K562 (cell line): ENCODE measurements around the gene ZZZ3. TPM values are rescaled to one million over a fixed set of nuclear protein-coding genes. Genes with fewer than 3 reads are reported as not detected.

Source experiments
- ARID1B ChIP-seq: fragments of 450-650 bp; IDR thresholded peaks from 2 replicates; pipeline ENCODE4 v1.6.1; 2016; ENCODE audit warnings: antibody characterized with exemption, mild to moderate bottlenecking, inconsistent platforms
- CC2D1A ChIP-seq: fragments of 450-650 bp; IDR thresholded peaks from 2 replicates; pipeline ENCODE4 v1.6.1; 2017; ENCODE audit warnings: mild to moderate bottlenecking
- EHMT2 ChIP-seq: fragments of 450-650 bp; IDR thresholded peaks from 2 replicates; pipeline ENCODE4 v1.6.1; 2018; ENCODE audit warnings: antibody characterized with exemption
- FIP1L1 ChIP-seq: fragments of 200-400 bp; formaldehyde crosslinking; IDR thresholded peaks from 2 replicates; pipeline ENCODE4 v1.6.1; 2018; ENCODE audit warnings: mild to moderate bottlenecking, low read depth, low read length; ENCODE audit not compliant: poor library complexity, severe bottlenecking
- FOXK2 ChIP-seq, 2 experiments: fragments of 450-650 bp; IDR thresholded peaks in 1 of 2; conservative IDR thresholded peaks in 1 of 2; 2 replicates each; pipeline ENCODE4 v1.6.1; 2016; ENCODE audit warnings: low read depth in 2 of 2, mild to moderate bottlenecking in 1 of 2
- NR3C1 ChIP-seq: sonication (generic); formaldehyde crosslinking; IDR thresholded peaks from 2 replicates; pipeline ENCODE4 v1.8.1; 2022; ENCODE audit warnings: missing genetic modification reagents
- PATZ1 ChIP-seq: fragments of 250-450 bp; sonication (Bioruptor Pico); IDR thresholded peaks from 2 replicates; pipeline ENCODE4 v1.5.0; 2020; ENCODE audit warnings: mild to moderate bottlenecking, borderline replicate concordance
- PRMT5 ChIP-seq: sonication (generic); formaldehyde crosslinking; IDR thresholded peaks from 2 replicates; pipeline ENCODE4 v1.5.0; 2020; ENCODE audit warnings: missing genetic modification reagents
- RAD21 ChIP-seq, 2 experiments: fragments of 250-450 bp in 1 of 2; fragments of 450-650 bp in 1 of 2; sonication (Bioruptor Pico) in 1 of 2; formaldehyde crosslinking in 1 of 2; IDR thresholded peaks in 1 of 2; conservative IDR thresholded peaks in 1 of 2; 2 replicates each; pipeline versions ENCODE4 v1.4.0 to v1.8.0; 2020 to 2022; ENCODE audit warnings: mild to moderate bottlenecking in 2 of 2, moderate library complexity in 1 of 2
- SMARCB1 ChIP-seq: IDR thresholded peaks from 2 replicates; pipeline ENCODE4 v1.6.1; 2011; ENCODE audit warnings: improper control_type of control experiment, low read depth; ENCODE audit not compliant: insufficient read length
- THRA ChIP-seq: fragments of 450-650 bp; IDR thresholded peaks from 2 replicates; pipeline ENCODE4 v1.6.1; 2017; ENCODE audit warnings: mild to moderate bottlenecking, moderate library complexity
- ZNF133 ChIP-seq: fragments of 250-450 bp; sonication (Bioruptor Pico); IDR thresholded peaks from 2 replicates; pipeline ENCODE4 v1.4.0; 2020; ENCODE audit warnings: mild to moderate bottlenecking
- ZNF263 ChIP-seq: sonication (generic); formaldehyde crosslinking; IDR thresholded peaks from 2 replicates; pipeline ENCODE4 v1.8.0; 2022; ENCODE audit warnings: mild to moderate bottlenecking, missing genetic modification reagents, borderline replicate concordance
- ZNF507 ChIP-seq: conservative IDR thresholded peaks from 2 replicates; pipeline ENCODE4 v1.6.1; 2017; ENCODE audit warnings: missing genetic modification characterization, missing compliant biosample characterization
- ZNF695 ChIP-seq: fragments of 450-650 bp; formaldehyde crosslinking; IDR thresholded peaks from 2 replicates; pipeline ENCODE4 v1.4.0; 2020; ENCODE audit warnings: mild to moderate bottlenecking, moderate library complexity
- ZNF764 ChIP-seq: fragments of 250-450 bp; sonication (Bioruptor Pico); IDR thresholded peaks from 2 replicates; pipeline ENCODE4 v1.4.0; 2020; ENCODE audit warnings: low read depth, mild to moderate bottlenecking, moderate library complexity
- polyA plus RNA-seq, 8 experiments: library from polyadenylated mRNA; depleted of rRNA in 4 of 8; stranded (reverse) in 5 of 8; unstranded in 3 of 8; fragments of >200 nt; fragmentation: Nextera tagmentation in 2 of 8; fragmentation: Illumina TruSeq in 1 of 8; extraction: Ambion mirVana in 2 of 8; extraction: Trizol in 1 of 8; gene quantifications; 2 replicates each; pipeline versions ENCODE4 v1.2.1 to v1.2.3, GENCODE V29; 2011 to 2014; ENCODE audit warnings: inconsistent platforms in 1 of 8, missing spikeins in 1 of 8
- total RNA-seq, 7 experiments: library from RNA; depleted of rRNA in 6 of 7; stranded (reverse); fragments of >200 nt in 6 of 7; fragmentation: Illumina TruSeq in 2 of 7; extraction: Trizol in 2 of 7; gene quantifications; 2 replicates each; pipeline versions ENCODE4 v1.2.1 to v1.2.3, GENCODE V29; 2011 to 2021; ENCODE audit warnings: low replicate concordance in 1 of 7
- TF ChIP-seq, protein P1 (sequence below): sonication (generic); formaldehyde crosslinking; IDR thresholded peaks from 2 replicates; pipeline ENCODE4 v1.8.1; 2023; ENCODE audit warnings: mild to moderate bottlenecking, missing genetic modification reagents
- TF ChIP-seq, protein P2 (sequence below): IDR thresholded peaks from 2 replicates; pipeline ENCODE4 v1.6.1; 2011; ENCODE audit not compliant: insufficient read length; ENCODE audit errors: extremely low read depth
- TF ChIP-seq, protein P3 (sequence below): fragments of 450-650 bp; formaldehyde crosslinking; IDR thresholded peaks from 2 replicates; pipeline ENCODE4 v1.4.0; 2022; ENCODE audit warnings: mild to moderate bottlenecking, moderate library complexity

Gene ZZZ3
- total and polyA plus RNA-seq, 9 of the 15 experiments (the other 6 are each of a cell fraction or from before 2014, with no cell fraction given): 13.9 to 64.0 (median 36.7) TPM

DNA sequence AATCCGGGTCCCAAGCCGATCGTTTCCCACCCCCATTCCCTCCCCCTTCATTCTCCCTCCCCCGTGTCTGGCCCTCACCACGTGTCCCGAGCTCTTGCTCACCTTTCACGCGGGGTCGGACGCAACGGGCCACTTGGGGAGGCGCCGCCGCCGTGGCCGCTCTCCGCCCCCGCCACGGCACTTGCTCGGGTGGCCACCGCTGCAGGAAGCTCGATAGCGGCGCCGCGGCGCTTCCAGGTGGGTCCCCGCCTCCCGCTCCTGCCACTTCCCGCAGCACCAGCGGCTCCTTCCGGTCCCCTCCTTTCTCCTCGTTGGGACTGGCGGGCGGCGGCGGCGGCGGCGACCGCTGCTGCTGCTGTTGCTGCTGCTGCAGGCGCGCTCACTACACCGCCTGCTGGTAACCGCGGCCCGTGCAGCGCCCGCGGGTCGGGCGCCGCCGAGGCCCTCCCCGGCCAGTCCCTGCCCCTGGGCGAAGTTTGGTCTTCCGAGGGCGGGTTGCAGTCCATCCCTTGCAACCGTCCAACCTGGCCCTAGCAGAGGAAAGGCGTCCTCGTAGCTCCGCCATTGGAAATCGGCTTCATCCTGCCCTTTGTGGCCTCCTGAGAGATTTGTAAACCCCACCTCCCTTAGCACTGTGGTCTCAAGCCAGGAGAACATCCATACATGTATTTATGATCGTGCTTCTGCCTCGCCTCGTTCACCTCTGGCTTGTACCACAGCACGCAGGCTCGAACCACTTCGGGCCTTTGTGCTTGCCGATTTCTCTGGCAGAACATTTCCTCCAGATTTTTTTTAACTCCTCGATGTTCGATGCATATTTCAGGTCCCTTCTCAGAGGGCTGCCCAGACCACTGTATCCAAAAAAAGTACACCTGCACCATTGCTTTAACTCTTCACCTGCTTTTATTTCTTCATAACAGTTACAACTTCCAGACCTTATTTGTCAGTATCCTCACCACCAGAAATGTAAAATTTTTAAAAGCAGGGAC lies 996 bp upstream of the ZZZ3 start (continued):
- TF ChIP-seq PATZ1 (CRISPR knock-in tag) (0 out of 2 replicates have a peak, but pooled peaks have one; percentile 31), NR3C1 (CRISPR knock-in tag) (no peak), FOXK2 (conservative IDR thresholded peaks at IDR 0.05 in 1 of 2, IDR thresholded peaks at IDR 0.05 in 1 of 2; ENCODE audit: low read depth in 2 of 2) (peak; percentile 10 to 11; a peak in 1 of 4 replicates), RAD21 (CRISPR knock-in tag; conservative IDR thresholded peaks at IDR 0.05 in 1 of 2, IDR thresholded peaks at IDR 0.05 in 1 of 2) (peak; percentile 76 to 80), ZNF507 (tag) (no peak), ZNF133 (CRISPR knock-in tag) (no peak), FIP1L1 (peak; percentile 93), ZNF695 (CRISPR knock-in tag) (no peak), ZNF263 (CRISPR knock-in tag) (no peak; the same call in 1 of the 2 replicates), ARID1B (0 out of 2 replicates have a peak, but pooled peaks have one; percentile 12), EHMT2 (no peak), SMARCB1 (no peak), PRMT5 (CRISPR knock-in tag) (no peak), CC2D1A (no peak), ZNF764 (CRISPR knock-in tag) (no peak), THRA (no peak)
- TF ChIP-seq, protein P1, sequence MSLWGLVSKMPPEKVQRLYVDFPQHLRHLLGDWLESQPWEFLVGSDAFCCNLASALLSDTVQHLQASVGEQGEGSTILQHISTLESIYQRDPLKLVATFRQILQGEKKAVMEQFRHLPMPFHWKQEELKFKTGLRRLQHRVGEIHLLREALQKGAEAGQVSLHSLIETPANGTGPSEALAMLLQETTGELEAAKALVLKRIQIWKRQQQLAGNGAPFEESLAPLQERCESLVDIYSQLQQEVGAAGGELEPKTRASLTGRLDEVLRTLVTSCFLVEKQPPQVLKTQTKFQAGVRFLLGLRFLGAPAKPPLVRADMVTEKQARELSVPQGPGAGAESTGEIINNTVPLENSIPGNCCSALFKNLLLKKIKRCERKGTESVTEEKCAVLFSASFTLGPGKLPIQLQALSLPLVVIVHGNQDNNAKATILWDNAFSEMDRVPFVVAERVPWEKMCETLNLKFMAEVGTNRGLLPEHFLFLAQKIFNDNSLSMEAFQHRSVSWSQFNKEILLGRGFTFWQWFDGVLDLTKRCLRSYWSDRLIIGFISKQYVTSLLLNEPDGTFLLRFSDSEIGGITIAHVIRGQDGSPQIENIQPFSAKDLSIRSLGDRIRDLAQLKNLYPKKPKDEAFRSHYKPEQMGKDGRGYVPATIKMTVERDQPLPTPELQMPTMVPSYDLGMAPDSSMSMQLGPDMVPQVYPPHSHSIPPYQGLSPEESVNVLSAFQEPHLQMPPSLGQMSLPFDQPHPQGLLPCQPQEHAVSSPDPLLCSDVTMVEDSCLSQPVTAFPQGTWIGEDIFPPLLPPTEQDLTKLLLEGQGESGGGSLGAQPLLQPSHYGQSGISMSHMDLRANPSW (CRISPR knock-in tag): no peak; the same call in 1 of the 2 replicates
- TF ChIP-seq, protein P2, sequence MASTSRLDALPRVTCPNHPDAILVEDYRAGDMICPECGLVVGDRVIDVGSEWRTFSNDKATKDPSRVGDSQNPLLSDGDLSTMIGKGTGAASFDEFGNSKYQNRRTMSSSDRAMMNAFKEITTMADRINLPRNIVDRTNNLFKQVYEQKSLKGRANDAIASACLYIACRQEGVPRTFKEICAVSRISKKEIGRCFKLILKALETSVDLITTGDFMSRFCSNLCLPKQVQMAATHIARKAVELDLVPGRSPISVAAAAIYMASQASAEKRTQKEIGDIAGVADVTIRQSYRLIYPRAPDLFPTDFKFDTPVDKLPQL: no peak
- TF ChIP-seq, protein P3, sequence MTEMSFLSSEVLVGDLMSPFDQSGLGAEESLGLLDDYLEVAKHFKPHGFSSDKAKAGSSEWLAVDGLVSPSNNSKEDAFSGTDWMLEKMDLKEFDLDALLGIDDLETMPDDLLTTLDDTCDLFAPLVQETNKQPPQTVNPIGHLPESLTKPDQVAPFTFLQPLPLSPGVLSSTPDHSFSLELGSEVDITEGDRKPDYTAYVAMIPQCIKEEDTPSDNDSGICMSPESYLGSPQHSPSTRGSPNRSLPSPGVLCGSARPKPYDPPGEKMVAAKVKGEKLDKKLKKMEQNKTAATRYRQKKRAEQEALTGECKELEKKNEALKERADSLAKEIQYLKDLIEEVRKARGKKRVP: no peak
